ENCODE measurements around the gene NHERF1.

NHERF1 gene

DNA sequence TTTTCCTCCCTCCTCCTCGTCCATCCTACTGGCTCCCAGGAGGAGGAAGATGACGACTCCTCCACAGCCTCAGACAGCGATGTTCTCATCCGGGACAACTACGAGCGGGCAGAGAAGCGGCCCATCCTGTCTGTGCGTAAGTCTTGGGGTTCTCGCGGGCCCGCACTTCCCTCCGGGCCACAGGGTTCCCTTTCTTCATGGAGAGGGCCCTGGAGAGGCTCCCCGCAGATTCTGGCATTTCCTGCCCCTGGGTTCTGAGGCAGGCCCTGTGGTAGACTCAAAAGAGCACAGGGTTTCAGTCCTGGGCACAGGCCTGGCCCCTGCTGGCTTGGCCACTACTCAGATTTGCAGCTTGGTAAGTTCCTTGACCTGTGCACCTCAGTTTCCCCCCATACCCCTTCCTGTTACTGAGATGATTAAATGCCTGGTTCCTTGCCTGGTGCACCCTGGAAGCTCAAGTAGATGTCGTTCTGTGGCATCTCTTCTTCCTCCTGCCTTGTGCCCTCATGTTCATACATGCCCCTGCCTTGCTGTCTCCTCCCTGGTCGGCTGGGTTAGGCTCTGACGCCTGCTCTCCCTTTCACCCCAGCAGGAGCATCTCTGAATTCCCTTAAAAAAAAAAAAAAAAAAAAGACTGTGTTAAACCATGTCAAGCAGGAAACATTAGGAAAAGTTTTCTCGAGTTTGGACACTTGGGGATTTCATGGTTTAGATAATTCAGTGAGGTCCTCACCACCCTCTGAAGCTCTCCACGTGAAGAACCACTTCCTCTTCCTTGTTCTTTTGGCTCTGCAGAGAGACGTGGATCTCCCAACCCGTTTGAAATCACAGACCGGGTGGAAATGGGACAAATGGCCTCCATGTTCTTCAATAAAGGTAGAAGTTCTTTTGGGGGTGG is 42.0 kb downstream of the NHERF1 start:
- no peak for DNase-seq

DNA sequence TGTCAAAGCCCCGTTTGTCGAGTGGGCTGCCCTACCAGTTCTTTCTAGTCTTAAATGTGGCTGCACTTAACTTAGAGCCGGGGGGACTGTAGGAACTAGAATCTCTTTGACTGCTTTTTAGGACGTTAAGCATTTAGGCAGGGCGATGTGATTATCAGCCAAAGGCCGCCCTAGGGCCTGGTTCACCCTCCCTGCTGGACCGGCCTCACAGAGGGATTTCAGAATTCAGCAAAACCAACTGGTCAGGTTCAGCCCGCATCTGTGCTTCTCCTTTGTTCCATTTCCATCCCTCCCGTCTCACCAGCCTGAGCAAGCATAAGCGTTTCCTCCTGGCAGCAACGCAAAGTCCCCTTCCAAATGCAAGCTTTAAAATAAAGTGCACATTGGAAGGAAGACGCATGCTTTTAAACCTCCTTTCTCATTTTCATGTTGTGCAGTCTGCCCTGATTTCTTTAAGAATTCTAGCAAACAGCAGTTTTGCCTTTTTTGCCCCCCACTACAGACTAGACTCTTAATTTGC is 44.2 kb downstream of the NHERF1 start:
- no peak for DNase-seq

DNA sequence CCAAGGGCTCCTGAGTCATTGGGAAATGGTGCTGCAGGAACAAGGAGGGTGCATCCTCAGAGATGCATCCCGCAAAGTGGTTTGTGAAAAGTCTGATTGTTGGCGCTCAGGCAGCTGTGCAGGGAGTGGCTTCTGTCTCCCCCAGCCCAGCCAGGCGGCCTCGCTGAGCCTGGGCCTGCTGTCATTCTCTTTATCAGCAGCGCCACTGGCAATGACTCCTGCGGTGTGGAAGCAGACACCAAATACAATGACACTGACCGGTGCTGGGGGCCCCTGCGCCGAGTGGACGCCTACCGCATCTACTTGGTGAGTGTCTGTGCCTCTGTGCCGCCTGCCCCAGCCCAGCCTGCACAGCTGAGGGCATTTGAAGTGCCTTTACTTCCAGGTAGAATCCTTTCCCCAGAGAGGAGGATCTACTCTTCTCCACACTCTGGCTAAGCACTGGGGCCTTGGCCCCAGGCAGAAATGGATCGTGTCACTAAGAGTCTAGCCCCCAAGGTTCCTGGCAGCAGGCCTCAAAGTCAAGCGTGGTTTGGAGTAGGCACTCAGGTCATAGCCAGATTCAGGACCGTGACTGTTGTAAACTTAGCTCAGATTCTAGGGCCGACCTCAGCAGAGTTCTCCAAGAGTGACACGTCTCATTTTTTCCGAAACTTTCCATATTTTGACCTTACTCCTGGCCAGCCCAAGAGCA is 47.0 kb downstream of the NHERF1 start:
- DNase-seq = no peak

DNA sequence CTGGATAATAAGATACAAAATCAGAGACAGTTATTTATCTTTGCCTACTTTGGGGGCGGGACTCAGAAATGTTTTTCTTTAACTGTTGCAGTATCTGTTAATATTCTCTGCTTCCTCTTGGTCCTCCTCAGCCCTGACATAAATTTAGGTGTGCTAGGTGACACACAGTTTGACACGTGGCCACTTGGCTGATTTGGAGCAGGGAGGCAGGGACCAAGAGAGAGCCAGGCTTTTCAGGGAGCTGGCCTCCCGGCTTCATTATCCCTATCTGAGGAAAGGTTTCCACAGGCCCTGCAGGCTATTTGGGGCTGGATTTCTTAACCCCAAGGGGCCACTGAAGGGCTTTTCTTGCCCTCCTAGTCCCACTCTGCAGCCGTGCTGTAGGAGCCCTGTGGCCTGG is 47.8 kb downstream of the NHERF1 start:
- DNase-seq = no peak

DNA sequence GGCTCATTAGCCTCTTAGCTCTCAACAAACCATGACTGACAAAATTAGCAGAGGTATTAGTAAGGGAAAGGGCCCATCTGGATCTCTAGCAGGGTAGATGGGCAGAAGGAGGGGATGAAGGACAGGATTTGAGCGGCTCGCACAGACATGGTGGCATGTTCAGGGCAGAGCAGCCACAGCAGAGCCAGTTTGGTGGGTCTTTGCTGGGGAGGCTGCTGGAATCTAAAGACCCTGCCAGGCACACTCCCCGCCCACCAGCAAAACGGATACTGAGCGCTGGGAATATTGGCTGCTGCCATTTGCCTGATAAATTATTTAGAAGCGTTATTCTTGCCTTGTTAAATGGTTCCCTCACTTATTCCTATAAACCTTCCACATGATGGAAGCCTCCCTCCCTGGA is 48.4 kb downstream of the NHERF1 start:
- no peak for DNase-seq

DNA sequence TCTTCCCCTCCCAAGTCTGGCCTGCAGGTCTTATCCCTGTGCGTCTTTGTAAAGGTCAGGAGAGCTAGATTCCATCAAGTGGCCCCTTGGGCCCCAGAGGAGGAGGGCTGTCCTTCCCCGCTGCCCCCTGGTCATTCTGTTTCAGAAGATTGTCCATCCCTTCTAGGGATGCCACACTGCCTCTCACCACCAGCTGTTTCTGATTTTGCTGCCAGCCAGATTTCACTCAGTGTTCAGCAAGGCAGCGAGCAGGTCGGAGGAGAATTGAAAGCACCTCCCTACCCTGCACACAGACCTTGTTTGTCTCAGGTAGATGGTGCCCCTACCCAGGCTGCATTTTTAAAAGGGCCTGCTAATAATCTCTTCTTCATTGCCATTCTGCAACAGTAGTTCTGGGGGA is 49.4 kb downstream of the NHERF1 start:
- DNase-seq = no peak

DNA sequence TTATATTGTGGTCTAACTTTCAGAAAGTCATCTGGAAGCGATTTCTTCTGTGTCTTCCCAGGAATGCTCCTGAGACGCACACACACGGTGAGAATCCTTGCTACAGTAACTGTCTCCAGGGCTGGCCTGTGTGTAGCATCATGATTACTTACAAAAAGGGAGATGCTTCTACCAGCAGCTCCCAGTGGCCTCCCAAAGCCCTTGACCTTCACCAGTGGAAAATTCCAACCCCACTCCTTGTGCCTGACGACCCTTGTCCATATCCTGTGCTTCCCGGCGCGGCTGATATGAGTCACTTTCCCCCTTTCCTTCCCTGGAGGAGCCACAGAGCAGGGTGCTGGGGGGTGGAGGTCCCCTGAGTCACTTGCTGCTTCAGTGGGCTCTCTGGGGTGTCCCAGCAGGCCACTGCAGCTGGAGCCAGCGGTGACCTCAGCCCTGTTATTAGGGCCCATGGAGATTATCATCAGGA is 49.8 kb downstream of the NHERF1 start:
- peak; percentile 67 for DNase-seq

DNA sequence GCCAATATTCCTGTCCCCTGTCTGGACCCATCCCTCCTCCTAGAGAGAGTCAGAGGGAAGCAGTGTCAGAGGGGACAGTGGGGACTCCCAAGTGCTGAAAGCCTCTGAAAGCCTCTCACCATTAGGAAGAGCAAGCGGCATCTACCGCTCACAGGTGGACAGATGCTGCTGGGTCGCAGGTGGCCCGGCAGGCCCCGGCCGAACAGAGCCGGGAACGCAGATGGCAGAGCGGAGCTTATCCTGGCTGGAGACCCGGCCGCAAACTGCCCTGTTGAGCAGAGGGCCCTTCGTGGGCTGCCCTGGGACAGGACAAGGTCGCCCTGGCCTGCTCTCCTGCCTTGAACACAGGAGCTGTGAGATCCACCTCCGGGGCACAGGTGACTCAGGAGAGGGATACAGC is 50.7 kb downstream of the NHERF1 start:
- no peak for DNase-seq

DNA sequence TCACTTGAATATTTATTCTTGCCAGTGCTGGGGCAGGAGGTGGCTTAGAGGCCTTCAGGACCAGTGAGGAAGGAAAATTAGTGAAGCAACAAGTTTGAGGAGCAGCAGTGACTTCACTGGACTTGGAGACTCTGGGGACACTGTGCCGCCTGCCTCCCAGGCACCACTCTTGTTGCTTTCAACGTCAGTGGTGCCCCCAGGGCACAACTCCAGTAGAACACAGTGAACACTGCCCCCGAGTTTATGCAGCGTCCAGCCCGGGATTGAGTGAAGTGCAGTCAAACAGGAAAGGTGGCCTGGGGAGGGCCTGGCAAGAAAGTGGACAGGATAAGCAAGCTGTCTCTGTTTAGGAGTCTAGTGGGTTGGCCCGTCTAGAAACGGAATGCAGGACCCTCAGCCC is 52.1 kb downstream of the NHERF1 start:
- DNase-seq = no peak

DNA sequence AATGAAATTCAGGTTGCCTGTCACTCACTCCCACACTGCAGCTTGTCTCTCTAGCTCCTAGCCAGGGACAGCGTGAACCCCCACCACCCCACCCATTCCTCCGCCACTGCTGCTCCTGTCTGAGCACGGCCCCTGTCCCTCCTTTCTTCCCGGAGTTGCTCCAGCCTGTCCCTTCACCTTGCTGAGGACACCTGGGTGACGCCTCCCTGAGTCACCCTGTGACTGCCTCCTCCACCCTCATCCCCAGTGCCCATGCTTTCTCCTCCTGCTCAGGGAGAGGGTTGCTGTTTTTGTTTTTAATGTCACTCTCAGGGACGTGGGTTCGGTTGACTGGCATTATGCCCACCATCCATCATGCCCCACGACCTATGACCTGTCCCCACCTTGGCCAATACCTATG is 53.5 kb downstream of the NHERF1 start:
- DNase-seq = no peak

DNA sequence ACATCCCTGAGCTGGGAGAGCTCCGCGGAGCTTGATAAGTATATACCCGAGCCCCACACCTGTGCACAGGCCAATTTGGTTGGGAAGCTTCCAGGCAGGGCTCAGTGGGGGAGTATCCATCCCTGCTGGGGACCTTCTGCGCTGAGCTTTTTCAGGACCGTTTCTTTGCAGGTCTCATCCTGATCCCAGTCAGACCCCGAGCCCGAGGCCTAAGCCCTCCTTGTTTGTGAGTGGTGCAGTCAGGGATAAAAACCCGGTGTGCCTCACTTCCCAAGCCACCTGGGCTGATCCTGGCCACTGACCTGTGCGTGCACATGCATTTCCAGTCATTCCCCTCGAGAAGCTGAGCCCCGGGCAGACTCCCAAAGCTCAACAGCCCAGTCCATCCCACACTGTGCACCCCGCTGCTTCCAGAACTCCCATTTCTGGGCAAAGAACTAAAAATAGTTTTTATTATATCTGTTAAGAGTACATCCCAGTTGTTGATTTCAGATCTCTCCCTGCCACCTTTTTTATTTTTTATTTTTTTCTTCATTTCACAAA is 55.0 kb downstream of the NHERF1 start:
- DNase-seq = no peak

DNA sequence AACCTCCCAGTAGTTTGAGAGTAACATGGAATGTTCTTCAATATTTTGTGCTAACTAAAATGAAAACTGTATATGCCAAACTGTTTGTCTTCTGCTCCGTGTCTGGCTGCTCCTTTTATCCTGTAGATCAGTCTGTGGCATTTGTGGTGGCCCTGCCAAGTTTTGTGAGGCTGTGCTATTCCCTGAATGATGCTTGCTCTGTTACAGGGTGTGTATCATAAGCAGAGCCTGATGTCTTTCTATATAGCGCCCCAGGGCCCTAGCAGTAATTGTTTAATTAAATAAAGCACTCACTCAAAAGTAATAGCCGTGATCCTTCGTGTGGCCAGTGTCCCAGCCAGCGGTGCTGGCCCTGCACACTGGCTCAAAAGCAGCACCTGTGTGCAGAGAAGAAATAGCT is 55.5 kb downstream of the NHERF1 start:
- DNase-seq = no peak

DNA sequence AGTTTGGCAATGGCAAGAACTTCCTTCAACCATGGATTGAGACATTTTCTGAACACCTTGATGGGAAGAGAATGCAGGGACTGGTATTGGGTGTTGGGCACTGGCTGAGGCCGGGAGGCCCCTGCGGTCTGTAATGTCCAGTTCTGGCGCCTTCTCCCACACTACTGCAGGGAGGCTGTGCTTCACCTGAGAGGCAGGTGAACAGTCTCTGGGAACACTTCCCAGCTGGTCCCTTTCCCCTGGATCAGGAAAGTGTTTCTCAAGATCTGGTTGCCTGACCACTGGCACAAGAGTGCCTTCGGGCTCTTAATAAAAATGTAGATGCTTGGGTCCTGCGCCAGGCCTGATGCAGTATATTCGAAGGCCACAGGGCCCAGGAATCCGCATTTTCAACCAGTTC is 56.3 kb downstream of the NHERF1 start:
- no peak for DNase-seq

DNA sequence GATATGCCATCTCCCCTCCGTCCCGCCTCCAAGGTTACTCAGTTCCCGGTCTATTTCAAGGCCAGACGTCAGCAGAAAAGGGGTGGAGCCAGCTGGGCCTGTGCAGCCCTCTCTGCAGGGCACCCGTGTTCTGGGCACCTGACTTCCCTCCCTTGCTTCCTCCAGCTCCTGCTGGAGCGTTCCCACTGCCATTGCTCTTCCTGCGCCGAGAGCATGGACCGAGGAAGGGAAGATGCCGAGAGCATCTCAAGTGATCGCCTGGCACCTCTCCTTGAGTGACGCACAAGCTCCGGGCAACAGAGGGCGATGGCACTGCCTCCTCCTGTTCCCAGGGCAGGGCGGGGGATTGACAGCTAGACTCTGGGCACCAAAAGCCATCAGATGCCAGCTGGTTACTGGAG is 57.2 kb downstream of the NHERF1 start:
- no peak for DNase-seq

DNA sequence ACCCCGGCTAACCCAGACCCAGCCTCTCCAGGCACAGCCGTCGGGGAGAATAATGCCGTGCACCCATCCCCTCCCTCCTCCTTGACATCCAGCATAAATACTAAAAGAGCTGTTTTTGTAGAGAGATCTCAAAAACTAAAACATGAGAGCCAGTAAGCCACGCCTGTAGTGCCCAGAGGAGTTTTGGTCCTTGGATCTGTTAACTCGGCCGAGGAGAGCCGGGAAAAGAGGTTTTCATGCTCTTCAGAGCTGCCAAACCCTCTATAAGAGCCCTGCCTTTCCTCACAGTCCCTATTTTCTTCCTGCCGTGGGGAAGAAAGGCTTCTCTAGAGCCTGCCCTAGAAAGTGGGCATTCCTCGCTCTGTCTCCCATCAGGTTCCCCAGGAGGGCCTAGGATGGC is 57.9 kb downstream of the NHERF1 start:
- DNase-seq = no peak

DNA sequence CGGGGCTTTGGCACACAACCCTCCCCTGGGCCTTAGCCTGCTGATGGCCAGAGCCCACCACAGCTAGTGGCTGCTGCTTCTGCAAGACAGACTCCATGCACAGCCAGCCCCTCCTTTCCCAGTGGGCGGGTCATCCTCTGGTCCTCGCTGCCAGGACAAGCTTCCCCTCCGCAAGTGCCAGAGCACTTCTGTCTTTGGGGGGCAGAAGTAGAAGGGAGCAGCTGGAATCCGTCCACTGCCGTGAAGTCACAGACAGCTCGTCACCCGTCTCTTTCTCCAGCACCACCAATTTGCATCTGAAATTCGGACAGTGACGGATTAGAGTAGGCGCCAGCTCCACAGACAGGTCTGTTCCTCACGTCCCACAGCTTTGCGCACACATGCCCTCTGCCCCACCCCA is 59.0 kb downstream of the NHERF1 start:
- no peak for DNase-seq

DNA sequence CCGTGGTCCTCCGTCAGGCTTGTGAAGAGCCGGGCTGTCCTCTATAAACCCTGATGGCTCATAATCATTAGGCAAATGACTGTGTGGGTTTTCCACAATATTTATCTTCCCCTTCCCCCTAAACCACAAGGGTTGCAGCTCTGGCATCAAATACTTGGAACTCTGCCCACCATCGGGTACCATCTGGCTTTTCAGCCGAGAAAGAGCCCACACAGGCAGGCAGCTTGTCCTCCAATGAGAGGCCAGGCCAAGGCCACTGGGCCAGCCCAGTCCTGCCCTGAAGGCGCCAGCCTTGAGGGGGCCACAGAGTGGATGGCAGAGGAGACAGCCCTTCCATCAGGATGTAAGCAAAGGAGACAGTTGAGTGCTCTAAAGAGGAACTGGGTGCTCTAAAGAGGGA is 59.5 kb downstream of the NHERF1 start:
- DNase-seq = peak; percentile 5

DNA sequence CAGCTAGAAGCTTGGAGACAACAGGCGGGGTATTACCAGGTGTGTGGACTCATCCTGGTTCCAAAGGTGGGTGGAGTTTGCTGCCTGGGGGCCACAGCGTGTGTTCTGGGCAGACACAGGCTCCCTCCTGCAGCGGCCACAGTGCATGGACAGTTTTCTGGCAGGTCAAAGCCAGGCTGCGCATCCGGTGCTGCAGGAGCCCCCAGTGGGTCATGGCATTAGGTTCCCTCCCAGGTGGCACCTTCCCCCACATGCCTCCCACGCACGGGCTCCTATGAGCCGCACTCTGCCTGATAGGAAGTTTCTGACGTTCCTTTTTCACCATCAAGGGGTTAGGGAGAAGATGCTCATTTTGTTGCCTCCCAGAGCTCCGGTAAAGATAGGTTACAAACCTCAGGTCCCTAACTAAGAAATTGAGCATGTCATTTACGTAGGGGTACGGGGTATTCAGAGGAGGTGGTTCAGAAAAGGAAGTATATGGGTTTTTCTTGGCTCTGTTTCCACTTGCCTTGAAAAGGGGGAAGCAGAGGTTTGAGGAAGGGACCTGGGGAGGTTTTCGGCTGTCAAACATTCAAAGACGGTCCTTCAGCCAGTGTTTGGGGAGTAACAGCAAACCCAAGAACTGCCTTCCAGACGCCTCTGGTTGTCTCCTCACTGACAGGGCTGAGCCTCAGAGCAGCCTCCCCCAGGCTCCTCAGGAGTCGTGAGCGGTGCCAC is 60.4 kb downstream of the NHERF1 start:
- no peak for DNase-seq

DNA sequence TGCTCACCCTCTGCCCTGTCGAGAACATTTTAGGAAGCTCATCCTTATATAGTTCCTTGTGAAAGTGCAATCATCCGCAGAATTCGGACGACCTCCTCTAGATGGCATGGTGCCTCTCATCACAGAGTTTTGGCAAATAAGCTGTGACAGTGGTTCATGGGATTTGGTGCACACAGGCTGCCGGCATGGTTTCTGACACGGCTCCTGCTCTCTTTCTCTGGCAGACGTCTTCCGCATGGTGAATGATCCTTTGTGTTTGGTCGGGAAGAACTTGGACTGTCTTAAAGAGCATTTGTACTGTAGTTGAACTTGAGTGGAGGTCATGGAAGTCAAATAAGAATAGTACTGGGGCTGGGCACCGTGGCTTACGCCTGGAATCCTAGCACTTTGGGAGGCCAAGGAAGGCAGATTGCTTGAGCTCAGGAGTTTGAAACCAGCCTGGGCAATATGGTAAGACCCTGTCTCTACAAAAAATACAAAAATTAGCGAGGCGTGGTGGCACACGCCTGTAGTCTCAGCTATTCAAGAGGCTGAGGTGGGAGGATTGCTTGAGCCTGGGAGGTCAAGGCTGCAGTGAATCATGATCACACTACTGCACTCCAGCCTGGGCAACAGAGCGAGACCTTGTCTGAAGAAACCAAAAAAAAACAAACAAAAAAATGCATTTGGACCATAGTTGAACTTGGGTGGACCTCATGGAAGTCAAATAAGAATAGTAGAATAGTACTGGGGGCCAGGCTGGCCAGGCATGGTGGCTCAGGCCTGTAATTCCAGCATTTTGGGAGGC is 62.5 kb downstream of the NHERF1 start:
- DNase-seq = no peak

DNA sequence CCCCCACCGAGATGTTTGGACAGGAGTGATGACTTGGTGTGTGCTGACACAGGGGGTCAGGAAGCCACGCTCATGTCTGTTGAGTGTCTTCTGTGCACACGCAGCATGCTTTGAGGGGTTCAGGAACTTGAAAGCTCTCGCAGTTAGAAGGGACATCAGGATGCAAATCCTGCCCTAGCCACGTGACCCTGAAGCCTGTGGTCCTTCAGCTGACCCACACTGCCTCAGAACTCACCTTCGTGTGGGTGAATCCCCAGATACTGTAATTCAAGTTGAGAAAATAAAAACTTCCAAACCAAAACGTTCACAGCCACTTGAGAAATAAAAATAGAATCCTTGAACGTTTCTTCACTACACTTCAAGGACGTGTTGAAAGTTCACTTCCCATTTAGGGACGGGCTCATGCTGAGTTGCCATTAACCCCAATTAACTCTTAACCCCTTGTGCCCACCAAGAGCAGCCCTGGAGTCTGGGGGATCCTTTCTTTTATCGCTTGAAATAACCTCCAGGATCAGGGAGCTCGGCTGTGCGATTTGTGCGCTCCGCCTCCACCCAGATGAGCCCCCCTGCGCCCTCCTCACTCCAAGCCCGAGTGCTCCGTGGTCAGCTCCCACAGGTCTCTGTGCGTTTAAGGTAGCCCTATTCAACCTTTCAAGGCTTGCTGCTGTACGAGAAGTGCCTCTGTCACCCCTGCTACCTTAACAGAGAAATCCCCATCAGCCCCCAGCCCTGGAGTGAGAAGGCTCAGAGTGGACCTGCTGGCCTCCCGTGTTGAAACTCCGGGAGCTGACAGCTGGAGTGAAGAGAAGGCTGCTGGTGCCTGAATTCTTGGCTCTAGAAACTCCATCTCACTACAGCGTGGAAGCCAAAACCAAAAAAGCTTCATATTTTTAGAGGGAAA is 63.9 kb downstream of the NHERF1 start:
- no peak for DNase-seq

DNA sequence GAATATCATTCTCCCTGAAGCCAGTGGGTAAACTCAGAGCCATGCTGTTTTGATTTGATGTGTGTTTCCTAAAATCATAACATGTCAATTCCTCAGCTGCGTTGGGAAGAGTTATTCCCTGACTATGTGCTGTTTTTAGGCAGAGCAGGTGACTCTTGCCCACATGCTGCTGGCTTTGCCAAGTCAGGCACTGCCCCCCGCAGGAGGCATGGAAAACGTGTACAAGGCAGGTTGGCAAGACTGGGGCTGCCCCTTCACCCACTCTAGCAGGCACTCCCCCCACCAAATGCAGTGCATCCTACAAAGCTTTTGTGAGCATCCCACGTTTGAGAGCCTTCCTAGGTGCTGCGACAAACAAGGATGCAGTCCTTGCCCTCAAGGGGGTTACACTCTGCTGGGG is 66.0 kb downstream of the NHERF1 start:
- DNase-seq = no peak

All from fibroblast of upper back skin (primary cell).